PFSK-1 (cell line): ENCODE data around the gene LMNTD1.

Experiments used
- FOXP2 ChIP-seq: optimal IDR thresholded peaks from 2 replicates; pipeline ENCODE3; 2011; ENCODE audit warnings: borderline replicate concordance, control low read depth, inconsistent platforms; ENCODE audit not compliant: insufficient read depth; ENCODE audit errors: extremely low read length, extremely low read depth
- POLR2AphosphoS5 ChIP-seq: IDR thresholded peaks from 2 replicates; pipeline ENCODE4 v1.6.1; 2012; ENCODE audit warnings: low read depth, mild to moderate bottlenecking, control low read depth, low read length, moderate library complexity
- REST ChIP-seq, 2 experiments: IDR thresholded peaks; 2 replicates each; pipeline versions ENCODE4 v1.6.1 to v1.8.0; 2011 to 2012; ENCODE audit warnings: low read depth in 2 of 2, low read length in 2 of 2, control low read depth in 1 of 2, inconsistent platforms in 1 of 2, mild to moderate bottlenecking in 1 of 2, moderate library complexity in 1 of 2; ENCODE audit not compliant: insufficient read depth in 1 of 2
- SIN3A ChIP-seq: IDR thresholded peaks from 2 replicates; pipeline ENCODE4 v1.6.1; 2012; ENCODE audit warnings: mild to moderate bottlenecking, low read length, moderate library complexity, borderline replicate concordance; ENCODE audit not compliant: insufficient read depth
- TAF1 ChIP-seq: IDR thresholded peaks from 2 replicates; pipeline ENCODE4 v1.6.1; 2012; ENCODE audit warnings: low read length, control low read depth, borderline replicate concordance; ENCODE audit not compliant: insufficient read depth

LMNTD1 gene

GRCh38 chr12:25501549-25501948, 51.5 kb downstream of the LMNTD1 start:
- TF ChIP-seq SIN3A: no peak

DNA sequence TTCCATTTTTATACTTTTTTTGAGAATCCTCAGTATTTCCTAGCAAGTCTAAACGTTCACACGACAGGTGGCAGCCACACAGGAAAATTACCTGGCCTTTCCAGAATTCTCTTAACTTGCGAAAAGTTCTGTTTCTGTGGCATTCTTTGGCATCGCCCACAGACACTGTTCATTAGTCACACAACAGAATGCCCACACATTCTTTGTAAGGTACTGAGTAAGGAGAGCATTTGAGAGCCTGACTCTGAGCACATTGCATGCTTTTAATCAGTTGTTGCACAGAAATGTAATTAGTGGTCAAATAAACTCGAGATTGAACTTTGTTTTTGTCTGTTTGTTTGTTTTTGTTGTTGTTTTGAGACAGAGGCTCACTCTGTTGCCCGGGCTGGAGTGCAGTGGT, 52.4 kb downstream of the LMNTD1 start:
- TF ChIP-seq TAF1 (no peak), REST (IDR thresholded peaks at IDR 0.05; ENCODE audit: insufficient read depth in 1 of 2, low read depth in 2 of 2, low read length in 2 of 2) (no peak)

- TF ChIP-seq POLR2AphosphoS5: no peak
- TF ChIP-seq FOXP2: no peak
- TF ChIP-seq TAF1: no peak
- no peak for TF ChIP-seq REST (IDR thresholded peaks at IDR 0.05; ENCODE audit: insufficient read depth in 1 of 2, low read depth in 2 of 2, low read length in 2 of 2)
Observed at GRCh38 chr12:25497021-25497420, 56.1 kb downstream of the LMNTD1 start.

- no peak for TF ChIP-seq REST (IDR thresholded peaks at IDR 0.05; ENCODE audit: insufficient read depth in 1 of 2, low read depth in 2 of 2, low read length in 2 of 2)
- TF ChIP-seq SIN3A: no peak
- TF ChIP-seq TAF1: no peak
- no peak for TF ChIP-seq POLR2AphosphoS5
- TF ChIP-seq FOXP2: no peak
Observed at GRCh38 chr12:25496098-25496587, 56.9 kb downstream of the LMNTD1 start.

GRCh38 chr12:25495331-25496097, 57.6 kb downstream of the LMNTD1 start:
- TF ChIP-seq FOXP2: no peak
- no peak for TF ChIP-seq TAF1
- no peak for TF ChIP-seq POLR2AphosphoS5
- TF ChIP-seq SIN3A: no peak

DNA sequence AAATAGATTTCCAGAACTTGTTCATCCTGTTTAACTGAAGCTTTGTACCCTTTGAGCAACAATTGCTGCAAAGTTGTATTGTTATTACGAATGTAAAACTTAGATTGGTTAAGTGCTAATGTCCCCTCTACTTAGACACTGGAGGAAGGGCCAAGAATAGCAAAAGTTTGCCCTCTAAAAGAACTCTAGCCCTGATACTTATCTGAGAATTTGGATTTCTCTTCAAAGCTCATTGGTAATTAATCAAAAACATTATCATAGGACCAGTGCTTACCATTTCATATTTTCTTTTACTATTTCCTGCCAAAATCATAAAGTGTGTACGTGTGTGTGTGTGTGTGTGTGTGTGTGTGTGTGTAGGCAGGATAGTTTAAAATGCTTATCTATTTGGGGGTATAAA, 58.2 kb downstream of the LMNTD1 start:
- no peak for TF ChIP-seq REST (IDR thresholded peaks at IDR 0.05; ENCODE audit: insufficient read depth in 1 of 2, low read depth in 2 of 2, low read length in 2 of 2)
- TF ChIP-seq TAF1: no peak
- no peak for TF ChIP-seq SIN3A
- no peak for TF ChIP-seq POLR2AphosphoS5
- no peak for TF ChIP-seq FOXP2
